ENCODE measurements around the gene CRTC1. TPM values are rescaled to one million over a fixed set of nuclear protein-coding genes. Genes with fewer than 3 reads are reported as not detected.

The CRTC1 gene
- total and polyA plus RNA-seq, 2 experiments from 2014 or later = 2.5 to 4.8 TPM

- Histone ChIP-seq H3K36me3 (replicated peaks; ENCODE audit: insufficient read depth, low read depth) (no peaks in the 10 kb centered on the region), H3K4me2 (no peak overlapping the region), H3K27me3 (no peaks in the 10 kb centered on the region), H2AFZ (no peak overlapping the region), H3K4me1 (ENCODE audit: insufficient read depth) (peaks cover 42% of the 10 kb centered on the region), H3K9me3 (ENCODE audit: low read depth) (no peaks in the 10 kb centered on the region), H3K9me2 (replicated peaks; ENCODE audit: insufficient read depth) (no peaks in the 10 kb centered on the region), H3K4me3 (no peak overlapping the region), H4K20me1 (ENCODE audit: insufficient read depth, poor library complexity, severe bottlenecking) (no peaks in the 10 kb centered on the region), H3K27ac (no peak overlapping the region), H3K79me2 (no peaks in the 10 kb centered on the region)
- no peak for DNase-seq (ENCODE audit: low spot score)
- TF ChIP-seq EZH2 (IDR thresholded peaks at IDR 0.05; ENCODE audit: borderline replicate concordance) = no peak
- TF ChIP-seq EZH2phosphoT487 (IDR thresholded peaks at IDR 0.05; ENCODE audit: low read depth, severe bottlenecking, unreplicated experiment) = no peak
- TF ChIP-seq, protein P1, sequence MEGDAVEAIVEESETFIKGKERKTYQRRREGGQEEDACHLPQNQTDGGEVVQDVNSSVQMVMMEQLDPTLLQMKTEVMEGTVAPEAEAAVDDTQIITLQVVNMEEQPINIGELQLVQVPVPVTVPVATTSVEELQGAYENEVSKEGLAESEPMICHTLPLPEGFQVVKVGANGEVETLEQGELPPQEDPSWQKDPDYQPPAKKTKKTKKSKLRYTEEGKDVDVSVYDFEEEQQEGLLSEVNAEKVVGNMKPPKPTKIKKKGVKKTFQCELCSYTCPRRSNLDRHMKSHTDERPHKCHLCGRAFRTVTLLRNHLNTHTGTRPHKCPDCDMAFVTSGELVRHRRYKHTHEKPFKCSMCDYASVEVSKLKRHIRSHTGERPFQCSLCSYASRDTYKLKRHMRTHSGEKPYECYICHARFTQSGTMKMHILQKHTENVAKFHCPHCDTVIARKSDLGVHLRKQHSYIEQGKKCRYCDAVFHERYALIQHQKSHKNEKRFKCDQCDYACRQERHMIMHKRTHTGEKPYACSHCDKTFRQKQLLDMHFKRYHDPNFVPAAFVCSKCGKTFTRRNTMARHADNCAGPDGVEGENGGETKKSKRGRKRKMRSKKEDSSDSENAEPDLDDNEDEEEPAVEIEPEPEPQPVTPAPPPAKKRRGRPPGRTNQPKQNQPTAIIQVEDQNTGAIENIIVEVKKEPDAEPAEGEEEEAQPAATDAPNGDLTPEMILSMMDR (IDR thresholded peaks at IDR 0.05; ENCODE audit: poor library complexity) = no peak
- WGBS (ENCODE audit: low lambda C conversion rate, missing lambda C conversion rate) = 92% methylated on average over 5 of the region's 5 CpGs
Measured at GRCh38 chr19:18745931-18746330, 62.5 kb downstream of the CRTC1 start.

DNA sequence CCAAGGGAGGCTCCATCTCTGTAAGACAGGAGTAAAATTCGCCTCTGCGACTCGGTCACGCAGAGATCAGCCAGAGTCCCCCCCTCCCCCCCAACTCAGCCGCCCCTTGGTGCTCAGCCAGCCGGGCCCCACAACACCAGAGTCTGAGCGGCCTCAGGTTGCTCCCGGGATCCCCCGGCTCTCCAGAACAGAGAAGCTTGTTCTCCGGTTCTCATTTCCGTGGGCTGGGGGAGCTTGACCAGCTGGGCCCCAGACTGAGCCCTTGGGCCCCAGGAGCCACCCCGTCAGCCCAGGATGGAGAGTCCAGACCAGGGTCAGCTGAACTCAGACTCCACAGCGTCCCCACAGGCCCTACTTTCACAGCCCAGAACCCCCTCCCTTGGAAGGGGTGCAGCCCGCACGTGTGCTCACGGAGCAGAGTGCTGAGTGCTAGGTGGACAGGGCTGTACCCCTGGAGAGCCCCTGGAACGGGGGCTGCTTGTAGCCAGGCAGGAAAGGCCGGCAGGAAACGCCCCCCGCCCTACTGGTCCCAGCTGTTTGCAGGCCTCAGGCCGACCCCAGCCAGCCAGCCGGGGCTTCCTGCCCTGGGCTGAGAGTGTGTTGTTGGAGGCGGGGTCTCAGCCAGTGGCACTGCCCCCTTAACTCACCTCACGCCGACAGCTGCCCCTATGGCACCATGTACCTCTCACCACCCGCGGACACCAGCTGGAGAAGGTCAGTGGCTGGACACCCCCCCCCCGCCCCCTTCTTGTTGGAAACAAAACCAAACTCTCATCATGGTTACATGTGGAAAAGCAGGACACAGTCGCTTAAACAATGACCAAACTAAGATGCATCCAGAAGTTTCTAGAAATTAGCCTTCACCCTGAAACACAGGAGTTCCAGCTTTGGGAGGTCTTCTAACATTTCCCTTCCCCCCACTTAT lies 63.2 kb downstream of the CRTC1 start:
- Histone ChIP-seq H2AFZ (no peak overlapping the region), H3K9me3 (ENCODE audit: low read depth) (no peaks in the 10 kb centered on the region), H3K27me3 (no peaks in the 10 kb centered on the region), H3K27ac (no peak overlapping the region), H3K79me2 (no peaks in the 10 kb centered on the region), H3K4me3 (no peak overlapping the region), H4K20me1 (ENCODE audit: insufficient read depth, poor library complexity, severe bottlenecking) (no peaks in the 10 kb centered on the region), H3K4me2 (peak overlapping the region; percentile 17), H3K36me3 (replicated peaks; ENCODE audit: insufficient read depth, low read depth) (no peaks in the 10 kb centered on the region), H3K4me1 (ENCODE audit: insufficient read depth) (peaks cover 34% of the 10 kb centered on the region), H3K9me2 (replicated peaks; ENCODE audit: insufficient read depth) (no peaks in the 10 kb centered on the region)
- DNase-seq (ENCODE audit: low spot score) = no peak
- TF ChIP-seq, protein P1 (IDR thresholded peaks at IDR 0.05; ENCODE audit: poor library complexity) = no peak
- no peak for TF ChIP-seq EZH2phosphoT487 (IDR thresholded peaks at IDR 0.05; ENCODE audit: low read depth, severe bottlenecking, unreplicated experiment)
- TF ChIP-seq EZH2 (IDR thresholded peaks at IDR 0.05; ENCODE audit: borderline replicate concordance) = no peak
- WGBS (ENCODE audit: low lambda C conversion rate, missing lambda C conversion rate) = 72% methylated on average over 21 of the region's 29 CpGs

- Histone ChIP-seq H4K20me1 (ENCODE audit: insufficient read depth, poor library complexity, severe bottlenecking) (no peaks in the 10 kb centered on the region), H3K4me2 (no peak overlapping the region), H3K9me3 (ENCODE audit: low read depth) (no peaks in the 10 kb centered on the region), H3K4me3 (no peak overlapping the region), H3K79me2 (no peaks in the 10 kb centered on the region), H3K27me3 (no peaks in the 10 kb centered on the region), H3K9me2 (replicated peaks; ENCODE audit: insufficient read depth) (no peaks in the 10 kb centered on the region), H3K4me1 (ENCODE audit: insufficient read depth) (peaks cover 10% of the 10 kb centered on the region), H3K36me3 (replicated peaks; ENCODE audit: insufficient read depth, low read depth) (no peaks in the 10 kb centered on the region), H2AFZ (no peak overlapping the region), H3K27ac (no peak overlapping the region)
- no peak for DNase-seq (ENCODE audit: low spot score)
- 91% methylated on average over 23 of the region's 23 CpGs for WGBS (ENCODE audit: low lambda C conversion rate, missing lambda C conversion rate)
- TF ChIP-seq, protein P1 (IDR thresholded peaks at IDR 0.05; ENCODE audit: poor library complexity) = no peak
- TF ChIP-seq EZH2phosphoT487 (IDR thresholded peaks at IDR 0.05; ENCODE audit: low read depth, severe bottlenecking, unreplicated experiment) = no peak
- TF ChIP-seq EZH2 (IDR thresholded peaks at IDR 0.05; ENCODE audit: borderline replicate concordance) = no peak
Measured at GRCh38 chr19:18749362-18750231, 66.1 kb downstream of the CRTC1 start.
